Right forelimb (tissue), 1 donor: ENCODE results near the gene FBLN2.
A peak's percentile ranks its signal among the peaks of the same experiment; 100 is the strongest.
"Not testable (repeated sequence)": the region's sequence is repeated elsewhere in the genome, so short reads cannot be mapped to it uniquely, and the experiment has no call there.

ENCODE experiments used
- DNase-seq: peaks from one replicate; pipeline ENCODE4 v3.0.0-alpha.2; 2018

FBLN2 gene

DNA sequence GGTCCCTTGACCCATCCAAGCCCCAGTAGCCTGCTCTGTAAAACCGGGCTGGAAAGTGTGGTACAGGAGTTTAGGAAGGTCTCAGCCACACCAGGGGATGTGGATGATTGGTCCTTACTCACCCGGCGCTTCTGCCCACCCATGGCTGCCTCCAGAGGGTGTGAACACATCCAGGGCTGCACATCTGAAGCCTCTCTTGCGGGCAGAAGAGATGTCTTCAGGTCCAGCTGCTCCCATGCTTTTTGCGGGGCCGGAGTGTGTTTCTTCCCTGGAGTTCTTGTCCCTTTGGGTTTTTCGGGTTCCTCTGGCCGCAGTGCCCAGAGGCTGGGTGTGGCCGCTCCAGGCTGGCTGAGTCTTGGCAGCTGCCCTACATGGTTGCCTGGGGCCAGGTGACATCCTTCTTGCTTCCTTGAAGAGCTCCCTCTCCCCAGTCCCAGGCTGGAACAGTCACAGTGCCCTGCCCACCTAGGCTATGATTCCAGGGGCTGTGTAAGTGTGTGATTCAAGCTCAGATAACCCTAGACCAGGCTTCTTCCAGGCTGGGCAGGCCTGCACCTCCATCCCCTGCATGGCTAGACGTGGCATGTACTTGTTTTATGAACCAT, 34.9 kb upstream of the FBLN2 start:
- no peak for DNase-seq

DNA sequence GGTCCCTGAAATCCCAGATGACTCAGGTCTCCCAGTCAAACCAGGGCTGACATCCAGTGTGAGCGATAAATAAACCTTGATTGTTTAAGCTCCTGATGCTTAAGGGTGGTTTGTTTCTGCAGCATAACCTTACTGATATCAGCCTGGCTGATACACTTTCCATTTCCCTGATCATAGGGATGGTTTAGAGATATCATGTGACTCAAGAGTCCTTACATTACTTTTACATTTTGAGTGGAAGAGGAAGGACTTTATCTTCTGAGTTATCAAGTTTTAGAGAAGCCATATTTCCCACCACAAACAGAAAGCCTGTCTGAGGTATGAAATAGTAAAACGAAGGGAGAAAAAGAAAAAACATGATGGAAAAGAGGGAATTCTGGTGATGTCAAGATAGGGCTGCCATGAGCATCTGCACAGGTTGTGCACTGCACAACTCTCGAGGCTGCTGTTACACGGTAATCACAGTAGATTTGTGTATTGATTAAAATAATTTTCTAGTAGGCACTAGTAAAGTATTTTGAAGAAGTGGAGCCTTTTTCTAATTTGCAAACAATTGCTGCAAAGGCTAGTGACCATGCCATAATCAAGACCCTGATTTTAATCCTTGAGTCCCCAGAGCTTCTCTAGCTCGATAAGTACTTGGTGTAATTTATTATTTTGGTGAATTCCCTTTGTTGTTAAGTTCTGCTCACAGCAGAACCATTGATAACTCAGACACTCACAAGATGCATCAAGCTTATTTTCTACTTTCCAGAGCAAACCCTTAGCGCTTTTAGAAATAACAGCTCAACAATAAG, 34.1 kb upstream of the FBLN2 start:
- DNase-seq = no peak

DNA sequence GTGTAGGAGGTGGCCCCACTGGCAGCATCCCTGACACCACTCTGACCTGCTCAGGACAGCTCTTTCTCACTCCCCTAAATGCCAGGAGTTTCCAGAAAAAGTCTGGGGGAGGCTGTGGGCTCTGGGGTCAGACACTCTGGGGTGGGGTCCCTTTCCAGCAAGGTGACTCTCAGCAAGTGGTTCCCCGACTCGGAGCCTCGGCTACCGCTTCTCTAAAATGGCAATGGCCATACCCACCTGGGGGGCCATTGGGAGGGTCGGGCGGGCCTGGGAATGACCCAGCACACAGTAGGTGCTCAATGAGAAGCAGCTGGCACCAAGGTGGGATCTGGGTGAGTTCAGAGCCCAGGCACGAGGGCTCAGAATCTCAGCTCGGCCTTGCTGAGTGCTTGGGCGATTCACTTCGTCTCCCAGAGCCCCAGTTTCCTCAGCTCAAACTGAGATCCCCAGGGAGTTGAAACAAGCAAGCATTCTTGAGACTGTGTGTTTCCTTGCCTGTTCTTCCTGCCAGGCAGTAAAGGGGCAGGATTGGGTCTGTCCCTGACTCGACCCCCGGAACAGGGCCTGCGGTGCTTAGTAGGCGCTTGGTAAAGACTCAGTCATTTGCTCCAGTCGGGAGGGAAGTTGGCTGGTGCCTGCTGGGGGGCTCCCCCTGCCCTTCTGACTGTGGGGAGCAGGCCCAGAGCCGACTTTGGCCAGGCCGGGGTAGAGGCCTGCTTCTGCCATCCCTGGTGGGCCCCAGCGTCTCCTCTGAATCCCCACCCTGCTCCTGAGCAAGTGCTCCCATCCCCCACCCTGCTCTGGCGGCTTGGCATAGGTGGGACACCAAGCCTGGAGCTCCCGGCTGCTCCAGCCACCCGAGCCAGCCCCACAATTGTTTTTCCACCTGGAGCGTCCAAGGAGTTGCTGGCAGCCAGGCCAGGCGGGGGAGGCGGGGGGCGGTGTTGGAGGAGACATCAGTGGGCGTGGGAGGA, 32.9 kb upstream of the FBLN2 start:
- peak; percentile 83 for DNase-seq

DNA sequence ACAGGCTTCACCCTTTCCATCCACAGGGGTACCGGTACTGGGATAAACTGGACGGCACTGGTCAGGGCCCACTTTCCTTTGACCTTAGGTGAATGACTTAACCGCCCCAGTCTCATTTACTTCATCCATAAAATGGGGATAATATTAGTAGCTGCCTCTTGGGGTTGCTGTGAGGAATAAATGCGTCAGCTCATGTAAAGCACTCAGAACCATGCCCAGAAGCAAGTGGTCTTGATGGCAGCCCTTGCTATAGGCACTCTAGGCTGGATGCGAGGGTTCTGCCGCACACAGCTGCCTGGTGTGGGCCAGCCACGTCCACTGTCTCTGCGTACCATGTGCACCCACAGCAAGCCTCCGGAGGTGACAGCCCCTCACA, 32.2 kb upstream of the FBLN2 start:
- no peak for DNase-seq

DNA sequence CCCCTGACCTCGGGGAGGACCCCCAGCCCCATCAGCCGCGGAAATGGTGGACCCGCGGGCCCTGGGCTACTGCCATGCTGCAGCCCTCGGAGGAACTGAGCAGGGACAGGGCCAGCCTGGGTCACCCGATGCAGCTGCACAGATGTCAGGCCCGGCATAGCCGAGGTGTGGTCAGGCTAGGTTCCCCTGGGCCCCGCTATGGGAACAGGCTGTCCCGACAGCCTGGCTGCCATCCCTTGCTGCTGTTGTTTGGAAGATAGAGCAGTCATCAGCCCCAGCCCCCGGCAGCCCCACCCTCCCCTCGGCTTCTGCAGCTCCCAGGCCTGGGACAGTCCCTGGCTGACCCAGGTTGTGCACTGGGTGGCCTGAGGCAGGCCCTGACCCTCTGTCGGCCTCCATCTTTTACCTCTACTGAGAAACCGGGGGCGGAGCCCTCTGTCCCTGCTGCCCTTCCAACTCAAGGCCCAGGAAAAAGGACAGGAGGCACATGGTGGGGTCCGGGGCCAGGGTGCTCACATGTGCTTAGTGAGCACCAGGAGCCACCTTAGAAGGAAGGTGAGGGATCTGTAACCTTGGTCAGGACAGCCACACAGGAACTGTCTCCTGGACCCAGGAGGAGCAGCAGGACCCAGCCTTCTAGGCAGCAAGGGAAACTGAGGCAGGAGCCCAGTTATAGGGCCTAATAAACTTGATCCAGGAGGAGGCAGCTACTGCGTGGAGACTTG, 31.5 kb upstream of the FBLN2 start:
- DNase-seq = no peak

DNA sequence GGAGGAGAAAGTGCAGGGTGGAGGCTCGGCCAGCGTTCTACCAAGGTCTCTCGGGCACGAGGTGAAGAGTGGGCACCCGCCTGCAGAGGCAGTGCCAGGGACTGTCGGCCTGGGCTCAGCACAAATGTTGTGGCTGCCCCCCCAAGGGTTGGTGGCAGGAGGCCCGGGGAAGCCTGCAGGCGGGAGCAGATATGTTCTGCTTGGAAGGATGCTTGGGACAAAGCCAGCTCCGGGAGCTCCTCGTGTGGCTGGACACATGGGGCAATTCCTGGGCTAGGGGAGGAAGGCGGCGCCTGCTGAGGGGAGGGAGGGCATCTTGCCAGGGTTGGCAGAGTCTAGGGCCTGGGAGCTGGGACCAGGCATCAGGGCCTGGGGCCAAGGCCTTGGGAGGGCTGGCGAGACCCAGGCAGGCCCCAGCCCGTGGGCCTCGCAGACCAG, 30.4 kb upstream of the FBLN2 start:
- DNase-seq = peak; percentile 82

DNA sequence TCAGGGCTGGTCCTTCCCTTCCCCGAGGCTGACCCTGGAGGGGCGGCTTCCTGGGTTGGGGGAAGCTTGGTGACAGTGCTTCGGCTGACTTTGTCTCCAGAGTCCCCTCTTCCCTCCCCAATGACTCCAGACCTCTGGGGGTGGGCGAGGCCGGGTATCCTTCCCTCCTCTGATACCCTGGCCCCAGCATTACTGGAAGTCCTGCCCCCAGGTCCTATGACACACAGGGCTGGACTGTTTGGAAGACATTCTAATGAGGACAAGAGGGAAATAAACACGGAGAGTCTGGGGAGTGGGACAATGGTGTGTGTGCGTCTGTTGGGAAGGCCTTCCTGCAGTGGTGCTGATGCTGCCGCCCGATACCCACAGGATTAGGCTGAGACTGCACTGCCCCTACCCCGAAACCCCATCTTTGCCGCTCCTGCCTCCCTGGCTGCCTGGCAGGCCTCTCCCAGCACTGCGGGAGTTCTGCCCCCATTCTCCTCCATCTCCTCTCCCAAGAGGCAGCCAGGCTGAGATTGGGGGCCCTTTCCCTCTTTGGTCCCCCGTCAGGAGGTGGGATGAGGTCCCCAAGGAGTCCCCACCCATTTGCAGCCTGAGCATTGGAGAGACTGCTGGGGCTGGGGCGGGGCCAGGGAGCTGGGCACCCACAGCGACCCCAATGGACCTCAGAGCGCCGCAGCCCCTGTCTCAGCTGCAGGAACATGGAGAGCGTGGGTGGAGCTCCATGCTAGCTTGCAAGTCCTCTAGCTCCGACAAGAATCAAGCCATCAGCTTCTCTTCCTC, 29.7 kb upstream of the FBLN2 start:
- no peak for DNase-seq

DNA sequence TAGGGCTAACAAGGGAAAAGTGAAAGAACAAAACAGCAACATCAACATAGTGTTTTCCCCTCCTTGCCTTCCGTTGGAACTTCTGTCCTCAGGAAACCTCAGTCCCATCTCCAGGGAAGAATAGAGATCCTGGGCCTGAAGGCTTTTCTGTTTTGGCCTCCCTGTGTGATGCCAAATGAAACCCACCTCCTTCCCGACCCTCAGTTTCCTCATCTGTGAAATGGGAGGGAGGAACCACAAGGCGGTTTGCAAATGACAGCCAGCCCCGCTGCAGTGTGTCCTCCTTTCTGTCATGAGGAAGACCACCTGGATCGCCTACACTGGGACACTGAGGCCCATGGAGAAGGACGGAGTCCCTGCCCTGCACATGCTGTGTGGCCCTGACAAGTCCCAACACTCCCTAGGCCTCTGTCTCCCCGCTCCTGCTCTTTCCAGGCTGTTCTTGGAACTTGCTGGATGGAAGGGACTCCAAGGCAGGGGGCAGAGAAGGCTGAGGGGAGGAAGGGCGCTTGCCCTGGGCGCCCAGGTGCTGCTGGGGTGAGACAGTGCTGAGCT, 28.5 kb upstream of the FBLN2 start:
- DNase-seq = no peak

DNA sequence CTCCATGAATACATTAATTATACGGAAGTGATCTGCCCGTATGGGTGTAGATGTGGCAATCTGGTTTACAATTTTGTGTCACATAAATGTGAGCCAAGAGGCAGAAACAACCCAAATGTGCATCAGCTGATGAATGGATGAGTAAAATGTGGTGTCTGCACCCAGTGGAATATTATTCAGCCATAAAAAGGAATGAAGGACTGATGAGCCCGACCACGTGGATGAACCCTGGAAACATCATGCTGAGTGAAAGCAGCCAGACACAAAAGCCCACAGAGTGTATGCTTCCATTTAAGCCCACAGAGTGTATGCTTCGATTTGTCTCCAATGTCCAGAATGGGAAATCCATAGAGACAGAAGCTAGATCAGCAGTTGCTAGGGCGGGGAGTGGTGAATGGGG, 27.6 kb upstream of the FBLN2 start:
- no peak for DNase-seq

DNA sequence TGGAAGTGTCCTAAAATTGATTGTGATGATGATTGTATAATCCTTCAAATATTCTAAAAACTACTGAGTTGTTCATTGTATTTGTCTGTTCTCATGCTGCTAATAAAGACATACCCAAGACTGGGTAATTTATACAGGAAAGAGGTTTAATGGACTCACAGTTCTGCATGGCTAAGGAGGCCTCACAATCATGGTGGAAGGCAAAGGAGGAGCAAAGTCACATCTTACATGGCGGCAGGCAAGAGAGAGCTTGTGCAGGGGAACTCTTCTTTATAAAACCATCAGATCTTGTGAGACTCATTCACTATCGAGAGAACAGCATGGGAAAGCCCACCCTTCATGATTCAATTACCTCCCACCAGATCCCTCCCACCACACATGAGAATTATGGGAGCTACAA, 27.2 kb upstream of the FBLN2 start:
- DNase-seq = not testable (repeated sequence)

DNA sequence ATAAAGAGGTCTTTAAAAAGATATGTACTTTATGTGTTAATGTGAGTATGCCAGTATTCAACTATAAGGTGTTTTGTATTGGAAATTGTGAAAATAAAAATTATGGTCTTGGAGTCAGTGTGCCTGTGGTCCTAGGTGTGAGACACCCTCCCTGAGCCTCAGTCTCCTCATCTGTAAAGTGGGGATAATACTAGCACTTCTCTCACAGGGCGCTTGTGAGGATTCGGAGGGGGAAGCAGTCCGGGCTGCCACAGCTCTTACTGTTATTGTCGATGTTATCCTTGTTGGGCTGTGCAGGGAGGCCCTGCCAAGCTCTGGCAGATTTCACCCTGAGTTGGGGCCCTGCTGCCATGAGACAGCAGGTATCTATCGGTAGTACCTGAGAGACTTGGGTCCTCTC, 26.7 kb upstream of the FBLN2 start:
- DNase-seq = no peak

DNA sequence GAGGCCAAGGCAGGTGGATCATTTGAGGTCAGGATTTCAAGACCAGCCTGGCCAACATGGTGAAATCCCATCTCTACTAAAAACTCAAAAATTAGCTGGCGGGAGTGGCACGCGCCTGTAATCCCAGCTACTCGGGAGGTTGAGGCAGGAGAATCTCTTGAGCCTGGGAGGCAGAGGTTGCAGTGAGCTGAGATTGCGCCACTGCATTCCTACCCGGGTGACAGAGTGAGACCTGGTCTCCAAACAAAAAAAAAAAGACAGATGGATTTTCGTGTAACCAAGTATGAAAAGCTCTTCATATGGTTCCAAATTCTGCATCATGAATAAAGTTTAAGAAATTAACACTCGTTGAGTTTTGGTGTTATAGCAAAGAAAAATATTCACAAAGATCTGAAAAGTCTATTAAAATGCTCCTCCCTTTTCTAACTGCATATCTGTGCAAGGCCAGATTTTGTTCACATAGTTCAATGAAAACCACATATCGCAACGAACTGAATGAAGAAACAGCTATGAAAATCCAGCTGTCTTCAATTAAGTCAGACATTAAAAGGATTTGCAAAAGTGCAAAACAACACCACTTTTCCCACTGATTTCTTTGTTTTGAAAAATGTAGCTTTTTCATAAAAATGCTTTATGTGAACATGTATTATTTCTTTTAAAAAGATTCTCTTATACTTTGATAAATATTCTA, 23.8 kb upstream of the FBLN2 start:
- no peak for DNase-seq

DNA sequence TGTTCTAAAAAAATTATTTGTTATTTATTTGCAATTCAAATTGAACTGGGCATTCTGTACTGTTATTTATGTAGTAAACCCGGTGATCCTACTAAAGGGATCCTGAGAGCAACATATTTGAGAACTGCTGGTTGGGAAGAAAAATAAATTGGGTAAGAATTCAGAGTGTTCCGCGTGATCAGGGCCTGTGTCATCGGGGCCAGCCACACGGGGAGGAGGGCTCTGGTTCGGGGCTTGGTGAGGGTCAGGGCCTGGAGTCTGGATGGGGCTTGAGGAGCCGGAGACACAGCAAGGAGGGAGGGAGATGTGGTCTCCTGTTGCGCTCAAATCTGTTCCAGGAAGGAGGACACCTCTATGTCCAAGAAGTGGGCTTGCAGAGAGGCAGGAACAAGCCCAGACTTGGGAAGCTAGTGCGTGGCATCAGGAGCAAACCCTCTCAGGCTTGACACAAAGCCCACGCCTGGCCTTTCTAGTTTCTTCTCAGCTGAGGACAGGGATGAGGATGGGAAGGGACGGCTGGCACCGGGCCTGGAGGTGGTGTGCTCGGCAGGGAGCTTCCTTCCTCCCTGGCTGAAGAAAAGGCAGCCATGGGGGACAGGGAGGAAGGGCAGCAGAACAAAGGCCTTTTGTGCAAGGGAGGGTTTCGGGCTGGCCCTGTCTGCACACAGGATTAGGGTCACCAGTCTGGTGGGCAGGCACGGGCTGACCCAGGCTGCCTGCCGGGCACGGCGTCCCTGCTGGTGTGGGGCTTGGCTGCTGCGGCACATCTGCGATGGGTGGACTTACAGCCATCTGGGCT, 22.9 kb upstream of the FBLN2 start:
- DNase-seq = no peak

DNA sequence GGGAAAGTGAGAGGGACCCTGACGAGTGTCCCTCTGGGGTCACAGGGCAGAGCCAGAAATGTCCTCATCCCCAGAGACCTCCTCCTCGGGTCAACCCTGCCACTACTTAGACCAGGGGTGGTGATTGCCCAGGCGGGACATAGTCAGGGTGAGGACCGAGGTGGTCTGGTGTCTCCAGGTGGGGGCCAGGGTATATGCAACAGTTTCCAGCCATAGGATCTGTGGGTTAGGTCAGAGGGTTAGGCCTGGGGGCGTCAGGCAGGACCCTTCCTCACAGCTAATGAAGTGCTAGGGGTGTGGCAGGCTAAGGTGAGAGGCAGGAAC, 22.3 kb upstream of the FBLN2 start:
- no peak for DNase-seq

DNA sequence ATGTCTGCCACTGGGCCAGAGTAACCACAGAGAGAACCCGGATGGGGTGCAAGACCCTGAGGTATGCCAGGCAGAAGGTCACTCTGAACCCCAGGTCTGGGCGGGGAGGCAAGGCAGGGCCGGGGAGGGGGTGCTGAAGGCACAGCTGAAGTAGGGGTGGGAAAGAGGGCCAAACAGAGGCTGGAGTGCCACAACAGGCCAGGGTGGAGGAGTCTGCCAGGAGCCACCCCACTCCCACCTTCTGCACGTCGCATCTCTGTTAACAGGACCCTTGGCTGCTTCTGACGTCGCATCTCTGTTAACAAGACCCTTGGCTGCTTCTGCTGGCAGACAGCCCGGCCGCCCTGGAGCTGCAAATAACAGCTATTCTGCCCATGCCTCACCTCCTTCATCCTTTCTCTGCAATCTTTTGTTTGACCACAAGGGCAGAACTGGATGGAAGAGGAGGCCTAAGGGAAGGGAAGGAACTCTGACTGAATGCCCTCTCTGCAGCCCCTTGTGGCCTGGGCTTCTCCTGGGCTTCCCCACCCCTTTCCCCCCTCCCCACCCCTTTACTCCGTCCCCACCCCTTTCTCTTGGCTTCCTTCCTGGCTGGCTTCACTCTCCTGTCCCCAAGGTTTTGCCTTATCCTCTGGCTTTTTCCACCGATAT, 20.6 kb upstream of the FBLN2 start:
- no peak for DNase-seq

DNA sequence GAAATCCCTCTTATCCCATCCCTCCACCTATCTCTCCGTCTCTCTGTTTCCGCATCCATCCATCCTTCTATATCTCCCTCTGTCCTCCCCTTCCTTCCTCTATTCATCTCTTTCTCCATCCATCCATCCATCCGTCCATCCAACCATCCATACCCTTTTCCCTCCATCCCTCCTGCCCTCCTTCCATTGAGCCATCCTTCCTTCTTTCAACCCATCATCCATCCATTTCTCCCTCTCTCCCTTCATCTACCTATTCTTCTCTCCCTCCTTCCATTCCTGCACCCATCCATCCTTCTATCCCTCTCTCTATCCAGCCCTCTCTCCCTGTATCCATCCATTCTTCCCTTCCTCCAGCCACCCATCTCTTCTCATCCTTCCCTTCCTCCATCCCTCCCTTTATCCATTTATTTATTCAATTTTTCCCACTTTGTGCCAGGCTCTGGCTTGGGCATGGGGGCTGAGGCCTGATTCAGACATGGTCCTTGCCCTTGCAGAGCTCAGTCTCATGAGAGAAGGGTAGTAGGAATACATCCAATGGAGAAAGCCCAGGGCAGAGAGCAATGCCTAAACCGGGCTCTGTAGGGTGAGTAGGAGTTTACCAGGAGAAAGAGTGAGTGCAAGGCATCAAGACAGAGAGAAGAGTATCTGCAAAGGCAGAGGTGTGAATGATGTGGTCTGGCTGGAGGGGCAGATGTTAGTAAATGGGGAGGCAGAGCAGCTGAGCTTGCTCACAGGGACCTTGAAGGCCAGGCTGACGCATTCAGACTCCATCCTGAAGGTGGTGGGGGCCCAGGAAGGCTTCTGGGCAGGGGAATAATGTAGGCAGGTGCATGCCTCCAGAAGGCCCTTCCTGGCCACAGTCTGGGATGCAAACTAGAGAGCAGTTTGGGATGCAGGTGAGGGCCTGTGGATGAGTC, 19.5 kb upstream of the FBLN2 start:
- no peak for DNase-seq

DNA sequence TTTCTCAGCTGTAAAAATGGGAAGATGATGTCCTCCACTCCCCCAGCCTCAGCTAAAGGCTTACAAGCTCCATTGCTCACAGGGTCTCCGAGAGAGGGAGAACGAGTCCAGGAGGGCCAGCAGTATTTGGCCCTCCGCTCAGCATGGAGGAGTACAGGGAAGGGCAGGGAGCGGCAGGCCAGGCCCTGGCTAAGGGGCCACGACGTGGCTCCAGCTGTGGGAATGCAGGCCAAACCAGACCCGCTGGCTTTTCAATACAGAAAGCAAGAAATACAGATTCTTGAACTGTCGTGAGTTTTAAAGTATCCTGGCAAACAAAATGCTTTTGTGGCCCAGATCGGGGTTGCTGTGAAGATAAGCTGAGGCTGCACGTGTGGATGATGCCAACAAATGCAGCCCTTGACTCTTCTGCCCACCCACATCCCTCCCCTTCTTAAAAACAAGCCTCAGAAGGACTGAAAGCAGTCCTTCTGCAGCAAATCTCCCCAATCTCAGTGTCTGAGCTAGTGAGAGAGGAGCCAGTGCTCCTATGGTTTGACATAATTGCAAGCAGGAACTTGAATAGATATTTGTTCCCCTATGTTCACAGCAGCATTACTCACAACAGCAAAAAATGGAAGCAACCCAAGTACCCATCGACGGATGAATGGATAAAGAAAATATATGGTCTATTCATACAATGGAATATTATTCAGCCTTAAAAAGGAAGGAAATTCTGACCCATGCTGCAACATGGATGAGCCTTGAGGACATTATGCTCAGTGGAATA, 18.5 kb upstream of the FBLN2 start:
- DNase-seq = no peak

DNA sequence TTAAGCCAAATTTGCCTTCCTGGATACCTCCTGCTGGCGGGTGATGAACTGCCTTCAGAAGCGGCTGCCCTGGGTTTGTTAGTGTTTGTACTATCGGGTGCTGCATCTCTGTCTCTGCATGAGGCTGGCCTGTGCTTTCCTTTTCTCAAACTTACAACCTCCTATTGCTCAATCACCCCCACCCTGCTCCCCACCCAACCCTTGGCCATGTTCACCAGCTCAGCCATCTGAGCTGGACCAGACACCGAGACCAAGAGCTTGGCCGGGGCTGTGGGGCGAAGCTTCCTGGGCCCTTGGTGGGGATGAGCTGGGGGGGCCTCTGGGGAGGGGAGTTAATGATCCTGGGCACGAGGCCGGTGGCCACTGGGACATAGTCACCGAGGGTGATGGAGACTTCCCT, 16.8 kb upstream of the FBLN2 start:
- no peak for DNase-seq
